NCI-H510A (cell line): ENCODE data around the gene TMSB4X.
"Not testable (repeated sequence)": the region's sequence is repeated elsewhere in the genome, so short reads cannot be mapped to it uniquely, and the experiment has no call there.

Experiments
- DNase-seq: peaks from one replicate; lab custom pipeline; 2025; lab: John Stamatoyannopoulos, UW

The TMSB4X gene

GRCh38 chrX:12955882-12956703 lies 18.8 kb upstream of the TMSB4X start:
- no peak for DNase-seq

GRCh38 chrX:12956704-12957534 lies 18.0 kb upstream of the TMSB4X start:
- no peak for DNase-seq

DNA sequence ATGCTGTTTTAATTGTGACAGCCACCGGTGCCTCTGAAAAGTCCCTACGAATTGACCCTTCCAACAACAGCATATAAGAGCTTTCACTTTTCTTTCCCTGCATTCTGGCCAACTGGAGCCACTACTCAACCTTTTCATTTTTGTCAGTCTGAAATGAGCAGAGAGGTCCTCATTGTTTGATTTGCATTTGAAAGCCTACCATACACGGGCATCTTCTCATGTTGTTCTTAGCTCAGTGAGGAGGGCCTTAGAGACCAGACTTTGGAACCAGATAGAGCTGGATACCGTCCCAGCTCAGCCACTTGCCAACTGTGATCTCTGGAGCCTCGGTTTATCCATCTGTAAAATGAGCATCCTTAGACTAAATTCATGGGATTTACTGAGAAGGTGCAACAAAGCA lies 16.9 kb upstream of the TMSB4X start:
- DNase-seq: no peak

GRCh38 chrX:12958461-12958860 lies 16.4 kb upstream of the TMSB4X start:
- no peak for DNase-seq

DNA sequence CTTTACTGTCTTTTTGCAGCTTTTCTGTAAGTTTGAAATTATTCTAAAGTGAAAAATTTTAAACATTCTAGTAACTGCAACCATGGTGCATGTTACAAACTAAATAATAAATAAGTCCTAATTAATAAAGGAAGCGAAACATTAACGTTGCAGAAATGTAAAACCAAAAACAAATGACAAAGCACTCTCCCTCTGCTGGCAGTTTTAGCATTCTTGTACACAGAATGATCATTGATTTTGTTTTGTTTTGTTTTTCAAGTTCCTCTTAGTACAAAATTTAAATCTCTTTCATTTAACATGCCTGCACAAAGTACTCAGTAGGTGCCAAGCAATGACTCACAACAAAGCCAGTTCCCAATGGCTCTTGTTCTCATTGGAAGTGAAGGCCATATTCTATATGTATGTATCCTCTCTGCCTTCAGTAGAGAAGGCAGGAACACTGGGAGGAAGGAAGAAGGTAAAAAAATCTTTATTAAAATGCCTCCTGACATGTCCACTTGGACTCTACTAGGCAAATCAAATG lies 13.7 kb upstream of the TMSB4X start:
- DNase-seq: no peak

GRCh38 chrX:12962041-12962504 lies 12.8 kb upstream of the TMSB4X start:
- DNase-seq: no peak

- DNase-seq: not testable (repeated sequence)
Measured at GRCh38 chrX:12963210-12963850, 11.6 kb upstream of the TMSB4X start.

GRCh38 chrX:12965131-12965940 lies 9.6 kb upstream of the TMSB4X start:
- DNase-seq: no peak

- no peak for DNase-seq
Measured at GRCh38 chrX:12966151-12966550, 8.8 kb upstream of the TMSB4X start.

DNA sequence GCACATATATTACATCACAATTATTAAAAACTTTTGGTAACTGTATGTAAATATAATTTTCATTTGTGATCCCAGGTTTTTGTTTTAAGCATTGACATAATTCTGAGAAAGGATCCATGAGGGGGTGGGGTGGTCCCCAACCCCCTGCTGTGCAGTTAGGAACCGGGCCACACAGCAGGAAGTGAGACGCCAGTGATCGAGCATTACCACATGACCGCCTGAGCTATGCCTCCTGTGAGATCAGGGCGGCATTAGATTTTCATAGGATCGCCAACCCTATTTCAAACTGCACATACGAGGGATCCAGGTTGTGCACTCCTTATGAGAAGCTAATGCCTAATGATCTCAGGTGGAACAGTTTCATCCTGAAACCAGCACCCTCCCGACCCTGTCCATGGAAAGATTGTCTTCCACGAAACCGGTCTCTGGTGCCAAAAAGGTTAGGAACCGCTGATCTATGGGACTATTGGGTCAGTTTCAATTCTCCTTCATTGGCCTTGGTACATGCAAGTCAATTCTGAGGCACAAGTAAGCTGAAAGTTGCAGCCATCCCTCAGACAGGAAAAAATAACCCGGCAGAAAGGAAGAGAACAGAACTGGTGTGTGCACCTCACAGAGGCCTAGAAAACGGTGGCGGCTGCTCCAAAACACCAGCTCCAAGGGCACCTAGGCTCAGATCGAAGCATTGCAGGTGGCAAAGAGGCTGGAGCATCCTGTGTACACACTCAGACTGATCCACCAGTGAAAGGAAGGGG lies 7.0 kb upstream of the TMSB4X start:
- no peak for DNase-seq

- DNase-seq: no peak
Measured at GRCh38 chrX:12970691-12971202, 4.2 kb upstream of the TMSB4X start.

GRCh38 chrX:12971282-12972003 lies 3.5 kb upstream of the TMSB4X start:
- DNase-seq: no peak

DNA sequence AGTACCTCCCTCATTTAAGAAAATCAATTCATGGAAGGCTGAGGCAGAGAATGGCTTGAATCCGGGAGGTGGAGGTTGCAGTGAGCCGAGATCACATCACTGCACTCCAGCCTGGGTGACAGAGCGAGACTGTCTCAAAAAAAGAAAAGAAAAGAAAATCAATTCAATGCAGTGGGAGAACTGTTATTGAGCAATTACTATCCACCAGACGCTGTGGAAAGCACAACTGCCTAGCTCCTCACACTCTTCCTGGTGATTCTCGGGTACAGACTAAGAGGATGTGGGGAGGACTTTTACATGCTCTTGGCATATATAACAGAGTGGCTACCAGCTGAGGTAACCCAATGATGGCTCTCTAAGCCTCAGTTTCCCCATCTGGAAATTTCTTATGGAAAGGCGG lies 2.7 kb upstream of the TMSB4X start:
- DNase-seq: no peak

GRCh38 chrX:12972878-12973560 lies 1.9 kb upstream of the TMSB4X start:
- DNase-seq: no peak

DNA sequence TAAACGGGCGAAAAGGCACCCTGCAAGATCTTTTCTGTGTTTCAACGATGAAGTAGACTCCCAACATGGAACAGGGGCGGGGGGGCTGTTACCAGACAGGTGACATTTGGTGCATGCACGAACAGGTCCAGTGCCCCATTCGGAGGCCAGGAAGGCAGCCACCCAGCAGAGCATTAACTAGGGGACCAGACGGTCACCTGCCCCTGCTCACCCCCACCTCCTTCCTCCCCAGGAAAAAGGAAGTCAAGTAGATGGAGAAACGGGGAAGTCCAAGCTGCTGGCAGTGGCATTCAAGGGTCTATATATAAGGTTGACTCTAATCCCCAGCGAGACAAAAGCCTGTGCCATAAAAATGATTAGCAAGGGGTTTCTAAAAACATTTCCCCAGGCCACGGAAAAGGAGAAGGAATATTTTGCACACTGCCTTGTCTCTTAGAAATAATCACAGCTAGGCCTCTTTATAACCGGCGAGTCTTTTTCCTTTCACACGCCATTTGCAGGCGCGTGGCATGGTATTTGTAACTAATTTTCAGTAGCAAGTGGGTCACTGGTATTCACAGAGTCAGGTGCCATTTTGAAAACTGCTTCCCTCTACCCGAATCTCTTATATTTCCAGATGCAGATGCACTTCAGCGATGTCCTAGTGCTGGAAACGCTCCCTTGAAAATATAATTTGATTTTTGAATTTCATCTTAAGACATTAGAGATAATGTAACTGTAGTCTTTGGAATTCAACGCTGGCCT lies 1.2 kb upstream of the TMSB4X start:
- no peak for DNase-seq

GRCh38 chrX:12974305-12974795 lies 560 bp upstream of the TMSB4X start:
- no peak for DNase-seq

GRCh38 chrX:12975670-12975965 lies 708 bp downstream of the TMSB4X start:
- peak; percentile 18 for DNase-seq

DNA sequence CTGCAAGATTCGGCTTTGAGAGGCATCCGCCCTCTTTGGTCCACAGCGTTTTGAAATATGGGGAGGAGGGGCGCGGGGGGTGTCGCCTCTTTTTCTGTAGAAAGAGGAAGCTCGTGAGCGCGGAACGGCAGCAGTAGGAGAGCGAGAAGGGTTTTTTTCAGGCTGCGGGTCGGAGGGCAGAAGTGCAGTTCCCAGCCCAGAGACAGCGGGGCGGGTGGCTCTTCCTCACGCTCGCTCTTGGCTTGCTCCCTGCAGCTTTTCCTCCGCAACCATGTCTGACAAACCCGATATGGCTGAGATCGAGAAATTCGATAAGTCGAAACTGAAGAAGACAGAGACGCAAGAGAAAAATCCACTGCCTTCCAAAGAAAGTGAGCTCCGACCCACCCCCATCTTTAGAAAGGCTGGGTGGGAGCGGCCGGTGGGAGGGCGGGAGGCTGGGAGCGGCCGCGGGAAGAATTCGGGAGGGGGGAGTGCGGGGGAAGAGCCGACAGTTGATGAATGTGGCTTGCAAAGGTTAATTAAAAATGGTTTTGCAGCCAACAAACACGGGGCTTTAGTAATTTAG lies 1.2 kb downstream of the TMSB4X start:
- peak; percentile 11 for DNase-seq
